OCI-LY1 (cell line): Measurements from ENCODE around the gene SMYD1.

Source experiments
- EZH2 ChIP-seq: fragments of 200-600 bp; sonication (generic), shearing (Covaris generic); IDR thresholded peaks from 2 replicates; pipeline ENCODE4 v1.8.0; 2017; ENCODE audit warnings: borderline replicate concordance, mixed run types, mild to moderate bottlenecking, antibody characterized with exemption, low read length, moderate library complexity, mixed read lengths
- TF ChIP-seq, protein P1 (sequence below): fragments of 200-600 bp; sonication (generic), shearing (Covaris generic); IDR thresholded peaks from 2 replicates; pipeline ENCODE4 v1.5.1; 2017; ENCODE audit warnings: mild to moderate bottlenecking, antibody characterized with exemption, low read length, moderate library complexity, mixed read lengths

DNA sequence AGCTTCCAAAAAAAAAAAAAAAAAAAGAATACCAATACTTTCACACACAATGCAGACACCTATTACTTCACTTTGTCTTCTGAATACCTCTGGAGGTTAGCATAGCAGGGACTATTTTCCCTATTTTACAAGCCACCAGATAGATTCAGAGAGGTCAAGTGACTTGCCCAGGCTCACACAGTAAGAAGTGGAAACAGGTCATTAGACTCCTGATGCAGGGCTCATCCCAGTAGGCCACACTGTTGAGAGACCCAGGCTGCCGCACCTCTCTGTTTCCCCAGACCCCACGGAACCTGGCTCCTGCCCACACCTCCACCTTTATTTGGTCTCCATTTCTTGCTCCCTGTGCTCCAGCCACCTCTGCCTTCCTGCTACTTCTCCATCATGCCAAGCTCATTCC, 19.4 kb downstream of the SMYD1 start:
- TF ChIP-seq, protein P1, sequence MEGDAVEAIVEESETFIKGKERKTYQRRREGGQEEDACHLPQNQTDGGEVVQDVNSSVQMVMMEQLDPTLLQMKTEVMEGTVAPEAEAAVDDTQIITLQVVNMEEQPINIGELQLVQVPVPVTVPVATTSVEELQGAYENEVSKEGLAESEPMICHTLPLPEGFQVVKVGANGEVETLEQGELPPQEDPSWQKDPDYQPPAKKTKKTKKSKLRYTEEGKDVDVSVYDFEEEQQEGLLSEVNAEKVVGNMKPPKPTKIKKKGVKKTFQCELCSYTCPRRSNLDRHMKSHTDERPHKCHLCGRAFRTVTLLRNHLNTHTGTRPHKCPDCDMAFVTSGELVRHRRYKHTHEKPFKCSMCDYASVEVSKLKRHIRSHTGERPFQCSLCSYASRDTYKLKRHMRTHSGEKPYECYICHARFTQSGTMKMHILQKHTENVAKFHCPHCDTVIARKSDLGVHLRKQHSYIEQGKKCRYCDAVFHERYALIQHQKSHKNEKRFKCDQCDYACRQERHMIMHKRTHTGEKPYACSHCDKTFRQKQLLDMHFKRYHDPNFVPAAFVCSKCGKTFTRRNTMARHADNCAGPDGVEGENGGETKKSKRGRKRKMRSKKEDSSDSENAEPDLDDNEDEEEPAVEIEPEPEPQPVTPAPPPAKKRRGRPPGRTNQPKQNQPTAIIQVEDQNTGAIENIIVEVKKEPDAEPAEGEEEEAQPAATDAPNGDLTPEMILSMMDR: no peak
- TF ChIP-seq EZH2: no peak
